ENCODE data around the gene TTLL11.

- TF ChIP-seq CTCF (IDR thresholded peaks at IDR 0.05) = no peak
- TF ChIP-seq POLR2A (IDR thresholded peaks at IDR 0.05) = no peak
- no peak for TF ChIP-seq POLR2AphosphoS5 (IDR thresholded peaks at IDR 0.05)
Measured at GRCh38 chr9:121901616-121902015, 191.5 kb downstream of the TTLL11 start.

Measured in prostate gland (tissue), 2 donors.